ENCODE results near the gene NDUFB11. TPM values are rescaled to one million over a fixed set of nuclear protein-coding genes. Genes with fewer than 3 reads are reported as not detected.

The NDUFB11 gene
- total and polyA plus RNA-seq, 9 of the 15 experiments (the other 6 are each of a cell fraction or from before 2014, with no cell fraction given): 20.9 to 269 (median 86.8) TPM

- peak; percentile 43; the same call in 1 of the 2 replicates for TF ChIP-seq MGA (IDR thresholded peaks at IDR 0.05)
- no peak for TF ChIP-seq FOXJ3 (CRISPR knock-in tag; IDR thresholded peaks at IDR 0.05)
- TF ChIP-seq ARID1B (IDR thresholded peaks at IDR 0.05): no peak
- no peak for TF ChIP-seq ID3 (CRISPR knock-in tag; IDR thresholded peaks at IDR 0.05)
- no peak for TF ChIP-seq ID3 (tag; IDR thresholded peaks at IDR 0.05)
- no peak for TF ChIP-seq CREB5 (CRISPR knock-in tag; IDR thresholded peaks at IDR 0.05)
- no peak for TF ChIP-seq XRCC5 (IDR thresholded peaks at IDR 0.05; ENCODE audit: low read depth, low read length)
- TF ChIP-seq, protein P1, sequence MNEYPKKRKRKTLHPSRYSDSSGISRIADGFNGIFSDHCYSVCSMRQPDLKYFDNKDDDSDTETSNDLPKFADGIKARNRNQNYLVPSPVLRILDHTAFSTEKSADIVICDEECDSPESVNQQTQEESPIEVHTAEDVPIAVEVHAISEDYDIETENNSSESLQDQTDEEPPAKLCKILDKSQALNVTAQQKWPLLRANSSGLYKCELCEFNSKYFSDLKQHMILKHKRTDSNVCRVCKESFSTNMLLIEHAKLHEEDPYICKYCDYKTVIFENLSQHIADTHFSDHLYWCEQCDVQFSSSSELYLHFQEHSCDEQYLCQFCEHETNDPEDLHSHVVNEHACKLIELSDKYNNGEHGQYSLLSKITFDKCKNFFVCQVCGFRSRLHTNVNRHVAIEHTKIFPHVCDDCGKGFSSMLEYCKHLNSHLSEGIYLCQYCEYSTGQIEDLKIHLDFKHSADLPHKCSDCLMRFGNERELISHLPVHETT (CRISPR knock-in tag; conservative IDR thresholded peaks at IDR 0.05 in 1 of 2, IDR thresholded peaks at IDR 0.05 in 1 of 2): no peak
- no peak for TF ChIP-seq ZNF184 (CRISPR knock-in tag; IDR thresholded peaks at IDR 0.05)
- no peak for TF ChIP-seq PRMT5 (CRISPR knock-in tag; IDR thresholded peaks at IDR 0.05)
- no peak for TF ChIP-seq DDX20 (tag; IDR thresholded peaks at IDR 0.05; ENCODE audit: low read depth)
- no peak for TF ChIP-seq RAD51 (IDR thresholded peaks at IDR 0.05; ENCODE audit: borderline replicate concordance, low read depth)
Observed at GRCh38 chrX:47190445-47191269, 46.2 kb upstream of the NDUFB11 start (continued).
